GM12878 (cell line): ENCODE data around the gene CTIF. TPM values are rescaled to one million over a fixed set of nuclear protein-coding genes. Genes with fewer than 3 reads are reported as not detected.

Source experiments
- ATAC-seq: fragments of 200-7000 bp; cut with Tn5 transposase; 3 replicates; pipeline ENCODE4 v1.9.1; 2020; ENCODE audit warnings: mild to moderate bottlenecking, moderate library complexity
- BruUV-seq: library from RNA; stranded (reverse); fragments of 400-500 nt; replicated peaks from 2 replicates; lab custom pipeline; 2021; lab: Mats Ljungman, UMichigan
- CTCF ChIA-PET: fragments of 300-600 bp; sonication (Branson Sonifier 250); formaldehyde crosslinking; extraction: SDS; loops from one replicate; lab custom pipeline; 2021; ENCODE audit warnings: inconsistent platforms; lab: Yijun Ruan, JAX
- POLR2A ChIA-PET: fragments of 350-600 bp; formaldehyde crosslinking; extraction: SDS; loops from one replicate; lab custom pipeline; 2021; ENCODE audit warnings: inconsistent platforms; lab: Charles Lee
- RAD21 ChIA-PET: fragments of 300-600 bp; sonication (Branson Sonifier 250); formaldehyde crosslinking; loops from one replicate; lab custom pipeline; 2023; ENCODE audit warnings: antibody characterized with exemption; ENCODE audit not compliant: unreplicated experiment; lab: Charles Lee
- SMC1A ChIA-PET: fragments of 300-600 bp; sonication (Branson Sonifier 250); formaldehyde crosslinking; loops from one replicate; lab custom pipeline; 2023; ENCODE audit not compliant: unreplicated experiment, uncharacterized antibody; lab: Charles Lee
- DNase-seq: peaks from one replicate; pipeline ENCODE4 v3.0.0-alpha.2; 2011; ENCODE audit warnings: low read depth, low spot score
- FAIRE-seq: peaks from 3 replicates; lab custom pipeline; 2011; peaks lifted over from hg19 to GRCh38; lab: Jason Lieb, UNC
- H2AFZ ChIP-seq: 2 replicates; pipeline ENCODE4 v1.6.0; 2011; ENCODE audit warnings: low read depth, low read length, control low read depth; ENCODE audit not compliant: control insufficient read depth
- H3K27ac ChIP-seq: 2 replicates; pipeline ENCODE4 v1.5.1; 2011; ENCODE audit warnings: control low read depth; ENCODE audit not compliant: control insufficient read depth, insufficient read depth
- H3K27me3 ChIP-seq, 2 experiments: replicated peaks in 1 of 2; 2 replicates each; pipeline versions ENCODE4 v1.6.0 to v1.6.1; 2011; ENCODE audit warnings: low read length in 1 of 2; ENCODE audit not compliant: control insufficient read depth in 2 of 2, insufficient read depth in 2 of 2
- H3K36me3 ChIP-seq, 2 experiments: 2 replicates each; pipeline ENCODE4 v1.5.1; 2011; ENCODE audit warnings: low read length in 1 of 2; ENCODE audit not compliant: control insufficient read depth in 2 of 2, insufficient read depth in 2 of 2
- H3K4me1 ChIP-seq: 2 replicates; pipeline ENCODE4 v1.6.1; 2011; ENCODE audit warnings: mild to moderate bottlenecking, low read length, moderate library complexity, mixed read lengths; ENCODE audit not compliant: control insufficient read depth, insufficient read depth
- H3K4me2 ChIP-seq: 2 replicates; pipeline ENCODE4 v1.6.0; 2011; ENCODE audit warnings: control low read depth; ENCODE audit not compliant: control insufficient read depth, insufficient read depth
- H3K4me3 ChIP-seq: fragments of 200-600 bp; sonication (generic); 2 replicates; pipeline ENCODE4 v1.5.1; 2016
- H3K79me2 ChIP-seq: 2 replicates; pipeline ENCODE4 v1.6.0; 2011; ENCODE audit warnings: low read length; ENCODE audit not compliant: control insufficient read depth, insufficient read depth
- H3K9ac ChIP-seq: 2 replicates; pipeline ENCODE4 v1.8.0; 2011; ENCODE audit warnings: low read length, control low read depth, mixed read lengths; ENCODE audit not compliant: control insufficient read depth, insufficient read depth
- H3K9me3 ChIP-seq: replicated peaks from 3 replicates; pipeline ENCODE4 v1.5.1; 2011; ENCODE audit warnings: mild to moderate bottlenecking, low read length; ENCODE audit not compliant: control insufficient read depth, insufficient read depth
- H4K20me1 ChIP-seq: 2 replicates; pipeline ENCODE4 v1.6.0; 2011; ENCODE audit not compliant: control insufficient read depth, insufficient read depth
- BHLHE40 ChIP-seq, 2 experiments: fragments of 450-650 bp in 1 of 2; IDR thresholded peaks; 2 replicates each; pipeline ENCODE4 v1.6.1; 2011 to 2017; ENCODE audit warnings: low read depth in 2 of 2, borderline replicate concordance in 1 of 2, improper control_type of control experiment in 1 of 2, low read length in 1 of 2, mild to moderate bottlenecking in 1 of 2
- CREM ChIP-seq: IDR thresholded peaks from 2 replicates; pipeline ENCODE4 v1.6.1; 2014; ENCODE audit warnings: antibody characterized with exemption, low read depth
- EED ChIP-seq: sonication (generic); IDR thresholded peaks from 2 replicates; pipeline ENCODE4 v1.6.1; 2016; ENCODE audit warnings: antibody characterized with exemption, low read depth
- FOXM1 ChIP-seq: IDR thresholded peaks from 2 replicates; pipeline ENCODE4 v1.6.1; 2012; ENCODE audit warnings: low read depth, mild to moderate bottlenecking, inconsistent platforms, low read length, moderate library complexity
- HDAC2 ChIP-seq: fragments of 200-600 bp; sonication (generic); IDR thresholded peaks from 2 replicates; pipeline ENCODE4 v1.6.1; 2017
- MTA2 ChIP-seq: fragments of 450-650 bp; IDR thresholded peaks from 2 replicates; pipeline ENCODE4 v1.6.1; 2016; ENCODE audit warnings: low read depth, mild to moderate bottlenecking, moderate library complexity
- NBN ChIP-seq: fragments of 450-650 bp; IDR thresholded peaks from 2 replicates; pipeline ENCODE4 v1.6.1; 2016
- NFIC ChIP-seq: IDR thresholded peaks from 2 replicates; pipeline ENCODE4 v1.6.1; 2012; ENCODE audit warnings: low read depth, mild to moderate bottlenecking, inconsistent platforms, low read length, moderate library complexity
- PML ChIP-seq: IDR thresholded peaks from 2 replicates; pipeline ENCODE4 v1.6.1; 2012; ENCODE audit warnings: low read length, inconsistent platforms
- POLR2AphosphoS2 ChIP-seq: IDR thresholded peaks from 2 replicates; pipeline ENCODE4 v1.6.1; 2011; ENCODE audit warnings: low read depth, mild to moderate bottlenecking, low read length, improper control_type of control experiment, moderate library complexity
- POU2F2 ChIP-seq: IDR thresholded peaks from 3 replicates; pipeline ENCODE4 v1.6.1; 2011; ENCODE audit warnings: low read depth, mild to moderate bottlenecking, low read length, borderline replicate concordance
- RELA ChIP-seq: fragments of 450-650 bp; IDR thresholded peaks from 2 replicates; pipeline ENCODE4 v1.8.0; 2014; ENCODE audit warnings: borderline replicate concordance; ENCODE audit not compliant: partially characterized antibody
- RFX5 ChIP-seq: IDR thresholded peaks from 2 replicates; pipeline ENCODE4 v1.6.1; 2011; ENCODE audit warnings: low read depth, low read length, improper control_type of control experiment
- SIN3A ChIP-seq: IDR thresholded peaks from 2 replicates; pipeline ENCODE4 v1.6.1; 2012; ENCODE audit warnings: low read depth, low read length, improper control_type of control experiment
- SMC3 ChIP-seq: IDR thresholded peaks from 2 replicates; pipeline ENCODE4 v1.6.1; 2011; ENCODE audit warnings: low read length, improper control_type of control experiment, borderline replicate concordance
- YY1 ChIP-seq: IDR thresholded peaks from 2 replicates; pipeline ENCODE4 v1.6.1; 2011; ENCODE audit warnings: low read depth, mild to moderate bottlenecking, low read length
- ZBED1 ChIP-seq: IDR thresholded peaks from 2 replicates; pipeline ENCODE4 v1.6.1; 2016; ENCODE audit warnings: borderline replicate concordance
- ZNF24 ChIP-seq: fragments of 450-650 bp; IDR thresholded peaks from 2 replicates; pipeline ENCODE4 v1.6.1; 2017; ENCODE audit warnings: antibody characterized with exemption, mild to moderate bottlenecking
- ZNF274 ChIP-seq: IDR thresholded peaks from one replicate; pipeline ENCODE4 v1.8.0; 2011; ENCODE audit not compliant: insufficient read length, insufficient read depth
- WGBS: methylation state at CpG from one replicate; pipeline ENCODE4 v1.1.6; 2016; ENCODE audit warnings: low lambda C conversion rate; ENCODE audit not compliant: insufficient replicate concordance, insufficient coverage; ENCODE audit errors: missing lambda C conversion rate; 5-methylcytosine and 5-hydroxymethylcytosine counted together
- in situ Hi-C: fragments of 300-500 bp; cut with MboI; formaldehyde crosslinking; loops from 9 replicates; pipeline ENCODE4 v1.14.3; 2018; ENCODE audit warnings: mixed read lengths
- intact Hi-C: fragments of 100-400 bp; cut with micrococcal nuclease; formaldehyde crosslinking; loops from one replicate; pipeline ENCODE4 v1.14.2; 2022; ENCODE audit not compliant: unreplicated experiment
- polyA plus RNA-seq, 11 experiments: library from polyadenylated mRNA; depleted of rRNA in 4 of 11; unstranded in 6 of 11; stranded (reverse) in 5 of 11; fragments of >200 nt; fragmentation: Nextera tagmentation in 4 of 11; fragmentation: Illumina TruSeq in 1 of 11; extraction: Ambion mirVana in 4 of 11; extraction: Trizol in 1 of 11; gene quantifications; 1 replicate in 1 of 11; 2 replicates in 10 of 11; pipeline versions ENCODE4 v1.2.1 to v1.2.3, GENCODE V29; 2011 to 2016; ENCODE audit warnings: inconsistent platforms in 2 of 11, missing spikeins in 2 of 11, low read depth in 1 of 11
- total RNA-seq, 4 experiments: library from RNA; depleted of rRNA in 3 of 4; stranded (reverse); fragments of >200 nt in 3 of 4; fragmentation: Illumina TruSeq in 1 of 4; extraction: Trizol in 1 of 4; gene quantifications; 2 replicates each; pipeline versions ENCODE4 v1.2.1 to v1.2.3, GENCODE V29; 2013 to 2021
- TF ChIP-seq, protein P1 (sequence below): IDR thresholded peaks from 2 replicates; pipeline ENCODE4 v1.6.1; 2011; ENCODE audit warnings: borderline replicate concordance, low read depth, mild to moderate bottlenecking, moderate library complexity, mixed read lengths, low read length; ENCODE audit not compliant: insufficient read depth; ENCODE audit errors: extremely low read length
- TF ChIP-seq, protein P2 (sequence below): IDR thresholded peaks from 2 replicates; pipeline ENCODE4 v1.6.1; 2011; ENCODE audit warnings: borderline replicate concordance, low read depth, mild to moderate bottlenecking, moderate library complexity, low read length; ENCODE audit not compliant: insufficient read depth, poor library complexity, severe bottlenecking
- TF ChIP-seq, protein P3 (sequence below): fragments of 150-350 bp; IDR thresholded peaks from 2 replicates; pipeline ENCODE4 v1.6.1; 2014; ENCODE audit warnings: mild to moderate bottlenecking, low read depth, low read length

CTIF gene
- total and polyA plus RNA-seq, 10 of the 15 experiments (the other 5 are each of a cell fraction or from before 2014, with no cell fraction given) = 0.06 to 11.6 (median 2.5) TPM

DNA sequence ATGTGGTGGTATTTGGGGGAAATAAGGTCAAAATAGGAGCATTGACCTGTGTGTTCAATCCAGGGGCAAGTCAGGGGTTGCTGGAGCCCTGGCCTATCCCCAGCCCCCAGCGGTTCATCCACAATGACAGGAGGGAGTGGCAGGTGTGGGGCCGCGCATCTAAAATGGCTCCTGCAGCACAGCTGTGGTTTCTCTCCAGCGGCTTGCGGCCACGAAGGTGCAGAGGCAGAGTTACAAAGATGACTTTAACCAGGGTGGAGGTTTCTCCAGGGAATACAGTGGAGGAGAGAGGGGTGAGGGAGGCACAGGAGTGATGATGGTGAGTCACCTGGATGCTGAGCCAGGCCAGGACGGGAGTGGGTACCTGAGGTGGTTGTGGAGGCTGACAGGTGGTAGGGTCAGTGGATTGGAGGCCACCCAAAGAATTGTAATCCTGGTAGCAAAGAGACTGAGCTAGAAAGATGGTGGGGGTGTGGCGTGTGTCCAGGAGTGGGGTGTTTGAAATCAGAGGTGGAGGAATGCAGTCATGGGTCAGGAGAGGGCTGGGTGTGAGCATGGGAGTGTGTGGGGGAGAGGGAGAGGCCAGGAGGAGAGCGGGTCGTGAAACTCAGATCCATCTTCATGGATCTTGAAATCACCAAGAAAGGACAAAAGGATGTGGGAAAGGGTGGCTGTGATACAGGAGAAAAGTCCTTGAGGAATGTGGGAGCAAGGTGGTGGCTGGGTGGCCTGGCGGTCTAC is 83.2 kb downstream of the CTIF start (continued):
- TF ChIP-seq, protein P1, sequence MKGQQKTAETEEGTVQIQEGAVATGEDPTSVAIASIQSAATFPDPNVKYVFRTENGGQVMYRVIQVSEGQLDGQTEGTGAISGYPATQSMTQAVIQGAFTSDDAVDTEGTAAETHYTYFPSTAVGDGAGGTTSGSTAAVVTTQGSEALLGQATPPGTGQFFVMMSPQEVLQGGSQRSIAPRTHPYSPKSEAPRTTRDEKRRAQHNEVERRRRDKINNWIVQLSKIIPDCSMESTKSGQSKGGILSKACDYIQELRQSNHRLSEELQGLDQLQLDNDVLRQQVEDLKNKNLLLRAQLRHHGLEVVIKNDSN = no peak
- TF ChIP-seq, protein P2, sequence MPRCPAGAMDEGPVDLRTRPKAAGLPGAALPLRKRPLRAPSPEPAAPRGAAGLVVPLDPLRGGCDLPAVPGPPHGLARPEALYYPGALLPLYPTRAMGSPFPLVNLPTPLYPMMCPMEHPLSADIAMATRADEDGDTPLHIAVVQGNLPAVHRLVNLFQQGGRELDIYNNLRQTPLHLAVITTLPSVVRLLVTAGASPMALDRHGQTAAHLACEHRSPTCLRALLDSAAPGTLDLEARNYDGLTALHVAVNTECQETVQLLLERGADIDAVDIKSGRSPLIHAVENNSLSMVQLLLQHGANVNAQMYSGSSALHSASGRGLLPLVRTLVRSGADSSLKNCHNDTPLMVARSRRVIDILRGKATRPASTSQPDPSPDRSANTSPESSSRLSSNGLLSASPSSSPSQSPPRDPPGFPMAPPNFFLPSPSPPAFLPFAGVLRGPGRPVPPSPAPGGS = no peak
- TF ChIP-seq POLR2AphosphoS2 (no peak), YY1 (peak; percentile 84)

DNA sequence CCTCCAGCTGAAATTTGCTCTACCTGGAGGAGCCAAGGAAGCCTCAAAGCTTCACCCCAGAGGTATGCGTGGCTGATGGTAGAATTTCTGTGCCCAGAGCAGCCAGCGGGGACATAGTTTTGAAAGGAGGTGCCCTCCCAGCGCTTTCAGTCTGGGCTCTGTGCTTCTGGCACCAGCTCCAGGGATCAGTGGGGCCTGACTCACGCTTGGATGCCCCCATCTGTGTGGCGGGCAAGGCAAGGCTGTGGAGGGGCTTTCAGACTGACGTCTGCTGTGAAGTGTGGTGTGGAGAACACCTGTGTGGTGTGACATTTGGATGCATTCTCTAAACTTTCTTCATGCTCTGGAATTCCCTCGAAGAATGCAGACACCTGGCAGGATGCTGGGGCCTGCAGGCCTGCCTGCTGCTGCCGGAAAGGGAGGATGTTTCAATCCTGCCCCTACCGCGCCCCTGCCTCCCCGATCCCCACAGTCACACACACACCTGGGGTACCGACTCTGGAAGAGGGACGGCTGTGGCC is 84.1 kb downstream of the CTIF start:
- in situ Hi-C loops = no loop called here
- Histone ChIP-seq H3K36me3 (no peaks in the 10 kb centered on the region), H2AFZ (no peak overlapping the region), H3K27ac (no peak overlapping the region), H3K4me1 (peaks cover 14% of the 10 kb centered on the region), H3K9me3 (no peaks in the 10 kb centered on the region), H3K4me3 (no peak overlapping the region), H3K27me3 (no peaks in the 10 kb centered on the region), H3K4me2 (no peak overlapping the region), H4K20me1 (no peaks in the 10 kb centered on the region), H3K79me2 (no peaks in the 10 kb centered on the region), H3K9ac (no peak overlapping the region)
- SMC1A ChIA-PET = no interaction called here
- no peak for DNase-seq
- intact Hi-C loops = no loop called here
- RAD21 ChIA-PET = no interaction called here
- WGBS = 18% methylated on average over 13 of the region's 13 CpGs
- ATAC-seq = peak; percentile 57
- POLR2A ChIA-PET = no interaction called here
- FAIRE-seq = no peak
- CTCF ChIA-PET = no interaction called here
- no TSS peak for BruUV-seq
- no peak for TF ChIP-seq POU2F2
- TF ChIP-seq RFX5 = no peak
- TF ChIP-seq, protein P3, sequence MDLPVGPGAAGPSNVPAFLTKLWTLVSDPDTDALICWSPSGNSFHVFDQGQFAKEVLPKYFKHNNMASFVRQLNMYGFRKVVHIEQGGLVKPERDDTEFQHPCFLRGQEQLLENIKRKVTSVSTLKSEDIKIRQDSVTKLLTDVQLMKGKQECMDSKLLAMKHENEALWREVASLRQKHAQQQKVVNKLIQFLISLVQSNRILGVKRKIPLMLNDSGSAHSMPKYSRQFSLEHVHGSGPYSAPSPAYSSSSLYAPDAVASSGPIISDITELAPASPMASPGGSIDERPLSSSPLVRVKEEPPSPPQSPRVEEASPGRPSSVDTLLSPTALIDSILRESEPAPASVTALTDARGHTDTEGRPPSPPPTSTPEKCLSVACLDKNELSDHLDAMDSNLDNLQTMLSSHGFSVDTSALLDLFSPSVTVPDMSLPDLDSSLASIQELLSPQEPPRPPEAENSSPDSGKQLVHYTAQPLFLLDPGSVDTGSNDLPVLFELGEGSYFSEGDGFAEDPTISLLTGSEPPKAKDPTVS = no peak
- TF ChIP-seq SMC3 = no peak
- peak; percentile 31; the same call in 1 of the 2 replicates for TF ChIP-seq CREM
- no peak for TF ChIP-seq ZNF274
- no peak for TF ChIP-seq NBN
- TF ChIP-seq ZBED1 = no peak
- no peak for TF ChIP-seq ZNF24
- no peak for TF ChIP-seq HDAC2
- TF ChIP-seq RELA = no peak
- no peak for TF ChIP-seq MTA2
- TF ChIP-seq SIN3A = no peak
- TF ChIP-seq FOXM1 = no peak
- no peak for TF ChIP-seq BHLHE40 (IDR thresholded peaks at IDR 0.05; ENCODE audit: borderline replicate concordance in 1 of 2, low read depth in 2 of 2, low read length in 1 of 2)
- TF ChIP-seq PML = no peak
- TF ChIP-seq EED = peak; percentile 60
- TF ChIP-seq NFIC = no peak
